H7 (cell line): Measurements from ENCODE around the gene LIPI. TPM values are rescaled to one million over a fixed set of nuclear protein-coding genes. Genes with fewer than 3 reads are reported as not detected.

ENCODE experiments used
- DNase-seq: peaks from one replicate; pipeline ENCODE4 v3.0.0; 2012
- H3K27me3 ChIP-seq: 2 replicates; pipeline ENCODE4 v1.6.0; 2011; ENCODE audit warnings: mild to moderate bottlenecking, low read length; ENCODE audit not compliant: control insufficient read depth, insufficient read depth
- H3K36me3 ChIP-seq: replicated peaks from 2 replicates; pipeline ENCODE4 v1.5.1; 2011; ENCODE audit warnings: low read length; ENCODE audit not compliant: control insufficient read depth, insufficient read depth
- H3K4me3 ChIP-seq: 2 replicates; pipeline ENCODE4 v1.5.1; 2011; ENCODE audit warnings: low read depth, mild to moderate bottlenecking, control low read depth, low read length, moderate library complexity; ENCODE audit not compliant: insufficient read depth
- total RNA-seq: library from RNA; depleted of rRNA; stranded (reverse); fragments of >200 nt; shearing (Covaris generic); gene quantifications from 2 replicates; pipeline ENCODE4 v1.2.3, GENCODE V29; 2014; rRNA removed

LIPI gene
- total RNA-seq = not detected in 2 replicates

DNA sequence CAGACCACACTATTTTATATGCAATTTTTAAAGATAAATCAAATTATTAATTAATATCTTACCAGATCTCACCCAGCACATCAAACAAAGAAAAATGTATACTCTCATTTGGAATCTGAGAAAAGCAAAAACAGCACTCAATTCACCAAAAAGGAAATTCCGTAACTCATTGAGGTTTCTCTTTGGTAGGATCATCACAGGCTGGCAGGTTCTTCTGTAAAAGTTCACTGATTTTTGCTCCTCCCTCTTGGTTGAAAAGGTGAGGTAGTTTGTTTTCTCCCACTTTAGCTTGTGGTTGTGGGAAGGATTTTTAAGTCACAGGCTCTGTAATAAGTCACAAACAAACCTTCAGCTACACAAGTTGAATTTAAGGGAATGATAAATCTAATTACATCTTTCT lies at the start of gene LIPI:
TSS of gene LIPI (minus strand) at position 218 of the 400 bp plus-strand sequence. CDS start at position 108, 110 bp downstream.
- H3K27me3 ChIP-seq = no peaks in the 10 kb centered on the region
- no peak within 1 kb of the TSS for H3K4me3 ChIP-seq
- DNase-seq = no peak
- no peaks in the 10 kb centered on the region for H3K36me3 ChIP-seq

DNA sequence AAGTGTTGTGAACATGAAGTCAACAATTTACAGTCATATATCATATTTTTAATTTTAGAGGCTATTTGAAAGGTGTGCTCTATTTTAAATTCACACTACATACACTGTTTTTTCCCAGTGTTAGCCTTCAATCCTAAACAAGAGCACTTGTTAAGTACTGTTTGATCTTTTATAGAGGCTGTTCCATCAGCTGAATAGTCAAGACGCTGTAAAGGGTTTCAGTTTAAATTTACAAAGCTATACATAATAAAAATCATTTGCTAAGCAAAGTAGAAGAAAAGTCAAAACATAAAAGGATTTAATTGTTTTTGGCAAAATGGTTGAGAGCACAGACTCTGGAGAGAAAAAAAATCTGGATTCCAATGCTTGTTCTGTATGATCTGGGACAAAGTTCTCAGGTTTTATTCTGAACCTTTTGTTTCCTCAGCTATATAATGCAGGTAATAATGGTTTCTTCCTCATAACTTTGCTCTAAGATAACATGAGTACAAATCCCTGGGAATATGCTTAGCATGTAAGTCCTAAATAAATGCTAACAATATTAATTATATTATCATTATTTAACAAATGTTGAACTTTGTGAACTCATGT lies 49.5 kb upstream of the LIPI start:
- Histone ChIP-seq H3K4me3 (no peak overlapping the region), H3K27me3 (no peaks in the 10 kb centered on the region), H3K36me3 (no peaks in the 10 kb centered on the region)
- no peak for DNase-seq

DNA sequence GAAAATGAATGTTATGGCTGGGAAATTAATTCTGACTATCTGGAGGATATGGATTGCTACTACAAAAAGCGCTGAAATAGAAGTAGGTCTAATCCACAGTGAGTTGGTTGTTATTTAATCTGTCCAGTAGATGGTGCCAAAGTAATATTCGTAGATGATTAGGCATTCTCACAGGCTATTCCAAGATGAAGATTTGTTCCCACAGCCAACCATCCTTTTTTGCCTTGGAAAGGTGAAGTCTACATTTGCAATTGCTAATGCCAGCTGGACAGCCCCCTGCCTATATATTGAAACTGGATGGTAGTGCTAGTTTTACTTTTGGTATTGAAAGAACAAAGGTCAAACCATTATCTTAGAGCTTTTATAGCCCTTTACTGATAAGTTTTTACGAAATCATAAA lies 49.0 kb upstream of the LIPI start:
- peak; percentile 32 for DNase-seq
- H3K36me3 ChIP-seq = no peaks in the 10 kb centered on the region
- H3K4me3 ChIP-seq = no peak overlapping the region

DNA sequence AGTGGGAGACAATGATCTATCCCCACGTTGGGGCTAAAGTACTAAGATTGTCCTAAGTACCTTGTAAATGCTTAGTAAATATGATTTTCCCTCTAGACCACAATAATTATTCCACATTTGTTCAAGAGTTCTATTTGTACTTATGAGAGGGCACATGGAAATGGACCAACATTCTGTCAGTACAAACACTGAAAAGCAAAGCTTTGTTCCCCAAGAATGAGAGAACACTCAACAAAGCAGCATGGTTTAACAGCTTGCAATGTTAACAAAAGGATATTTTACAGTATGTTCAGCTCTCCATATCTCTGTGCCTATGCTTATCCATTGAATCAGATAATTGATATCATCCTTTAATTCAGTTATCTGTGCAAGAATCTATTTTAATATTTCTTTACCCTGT lies 40.6 kb upstream of the LIPI start:
- H3K36me3 ChIP-seq = no peaks in the 10 kb centered on the region
- no peak for DNase-seq
- no peaks in the 10 kb centered on the region for H3K27me3 ChIP-seq
- no peak overlapping the region for H3K4me3 ChIP-seq

More for the DNA sequence above, 49.0 kb upstream of the LIPI start:
- H3K27me3 ChIP-seq = no peaks in the 10 kb centered on the region

DNA sequence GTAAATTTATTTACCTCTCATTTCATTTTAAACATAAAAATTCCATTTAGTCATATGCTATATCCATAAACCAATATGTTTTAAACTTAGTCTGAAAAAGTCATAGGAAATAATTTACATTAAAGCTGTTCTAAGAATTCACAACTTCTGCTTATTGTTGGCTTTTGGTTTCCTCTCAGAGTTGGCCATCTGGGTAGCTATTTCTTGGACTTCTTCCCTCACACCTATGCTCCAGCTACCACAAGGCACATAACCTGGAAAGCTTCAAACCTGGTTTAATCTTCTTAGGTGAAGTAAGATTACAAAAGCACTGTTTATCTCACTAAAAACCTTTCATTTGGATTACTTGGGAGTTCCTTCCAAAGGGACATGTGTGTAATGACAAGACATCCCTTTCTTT lies 35.0 kb upstream of the LIPI start:
- no peak for DNase-seq
- H3K27me3 ChIP-seq = no peaks in the 10 kb centered on the region
- H3K36me3 ChIP-seq = no peaks in the 10 kb centered on the region
- H3K4me3 ChIP-seq = no peak overlapping the region

DNA sequence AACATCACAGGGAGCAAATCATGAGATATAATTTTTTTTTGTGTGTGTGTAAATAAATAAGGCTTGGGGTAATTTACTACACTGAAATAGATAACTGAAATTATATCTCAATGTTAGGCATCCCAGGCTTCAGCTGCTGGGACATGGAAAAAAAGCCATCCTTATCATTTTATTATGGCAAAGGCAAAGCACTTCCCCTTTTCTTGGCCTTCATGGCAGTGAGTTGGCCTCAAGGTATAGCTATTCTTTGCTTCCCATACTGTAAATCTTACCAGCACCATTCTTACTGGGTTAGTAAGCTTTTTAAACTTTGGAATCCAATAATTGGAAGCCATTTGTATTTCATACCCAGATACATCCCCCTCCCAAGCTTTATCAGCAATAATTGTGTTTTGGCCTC lies 34.2 kb upstream of the LIPI start:
- H3K36me3 ChIP-seq = no peaks in the 10 kb centered on the region
- no peak overlapping the region for H3K4me3 ChIP-seq
- no peak for DNase-seq
- no peaks in the 10 kb centered on the region for H3K27me3 ChIP-seq

DNA sequence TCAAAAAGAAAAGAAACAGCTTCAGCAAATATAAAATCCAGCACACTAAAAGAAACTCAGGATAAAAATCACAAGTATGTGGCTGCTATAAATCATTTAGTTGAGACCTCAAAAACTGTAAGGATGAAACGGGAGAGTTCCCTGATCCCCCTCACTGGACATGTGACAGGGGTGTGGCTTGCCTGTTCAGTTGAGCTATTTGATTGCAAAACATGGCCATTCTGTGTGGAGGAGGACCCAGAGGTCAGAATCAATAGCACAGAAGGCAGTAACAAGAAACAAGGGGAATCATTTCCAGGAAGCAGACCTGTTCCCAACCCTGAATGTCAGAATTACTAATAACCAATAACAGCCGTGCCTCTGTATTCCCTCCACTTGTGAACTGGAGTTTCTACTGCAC lies 33.1 kb upstream of the LIPI start:
- no peak for DNase-seq
- H3K27me3 ChIP-seq = no peaks in the 10 kb centered on the region
- no peak overlapping the region for H3K4me3 ChIP-seq
- H3K36me3 ChIP-seq = no peaks in the 10 kb centered on the region

DNA sequence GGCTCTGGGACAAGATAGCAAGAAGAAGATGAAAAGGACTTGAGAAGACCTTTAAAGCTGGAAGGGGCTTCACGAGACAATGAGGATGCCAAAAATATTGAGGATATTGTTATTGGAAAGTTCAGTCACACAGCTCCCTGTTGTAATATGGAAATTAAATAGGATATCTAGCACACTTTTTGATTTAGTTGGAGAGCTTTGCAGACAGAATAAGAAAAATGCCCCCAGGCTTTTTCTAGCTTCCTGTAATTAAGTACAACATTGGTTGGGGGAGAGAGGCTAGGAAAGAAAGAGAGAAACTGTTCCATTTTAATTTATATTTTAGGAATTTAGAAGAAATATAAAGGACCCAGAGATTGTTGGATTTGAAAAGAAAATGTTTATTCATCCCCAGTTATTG lies 32.7 kb upstream of the LIPI start:
- DNase-seq = no peak
- no peaks in the 10 kb centered on the region for H3K36me3 ChIP-seq
- no peak overlapping the region for H3K4me3 ChIP-seq
- no peaks in the 10 kb centered on the region for H3K27me3 ChIP-seq

DNA sequence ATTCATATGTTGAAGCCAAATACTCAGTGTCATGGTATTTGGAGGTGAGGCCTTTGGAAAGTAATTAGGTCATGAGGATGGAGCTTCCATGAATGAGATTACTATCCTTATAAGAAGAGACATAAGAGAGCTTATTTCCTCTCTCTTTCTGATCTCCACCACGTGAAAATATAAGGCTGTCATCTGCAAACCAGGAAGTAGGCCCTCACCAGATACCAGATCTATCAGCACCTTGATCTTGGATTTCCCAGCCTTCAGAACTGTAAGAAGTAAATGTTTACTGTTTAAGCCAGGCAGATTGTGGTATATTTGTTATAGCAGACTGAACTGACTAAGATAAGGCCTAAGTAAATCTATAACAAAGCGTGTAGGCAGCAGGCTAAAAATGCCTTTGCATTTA lies 30.5 kb upstream of the LIPI start:
- no peaks in the 10 kb centered on the region for H3K27me3 ChIP-seq
- H3K36me3 ChIP-seq = no peaks in the 10 kb centered on the region
- H3K4me3 ChIP-seq = no peak overlapping the region
- DNase-seq = no peak

DNA sequence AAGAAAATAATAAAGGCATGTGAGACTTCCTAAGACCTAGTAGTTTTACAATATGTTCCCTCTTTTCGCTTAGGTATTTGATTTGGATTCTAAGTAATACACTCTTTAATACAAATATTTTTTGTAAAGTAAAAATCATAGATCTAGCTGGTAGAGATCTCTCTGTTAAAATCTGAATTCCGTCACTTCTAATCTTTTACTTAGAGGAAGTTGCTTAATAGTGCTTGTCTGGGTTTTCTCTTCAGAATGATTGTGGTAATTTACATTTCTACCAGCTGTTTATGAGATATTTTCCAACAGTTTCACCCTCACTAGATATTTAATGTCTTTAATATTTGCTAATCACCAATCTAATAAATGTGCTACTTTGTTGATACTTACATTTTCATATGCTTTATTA lies 28.5 kb upstream of the LIPI start:
- H3K4me3 ChIP-seq = no peak overlapping the region
- H3K36me3 ChIP-seq = no peaks in the 10 kb centered on the region
- no peak for DNase-seq
- no peaks in the 10 kb centered on the region for H3K27me3 ChIP-seq

DNA sequence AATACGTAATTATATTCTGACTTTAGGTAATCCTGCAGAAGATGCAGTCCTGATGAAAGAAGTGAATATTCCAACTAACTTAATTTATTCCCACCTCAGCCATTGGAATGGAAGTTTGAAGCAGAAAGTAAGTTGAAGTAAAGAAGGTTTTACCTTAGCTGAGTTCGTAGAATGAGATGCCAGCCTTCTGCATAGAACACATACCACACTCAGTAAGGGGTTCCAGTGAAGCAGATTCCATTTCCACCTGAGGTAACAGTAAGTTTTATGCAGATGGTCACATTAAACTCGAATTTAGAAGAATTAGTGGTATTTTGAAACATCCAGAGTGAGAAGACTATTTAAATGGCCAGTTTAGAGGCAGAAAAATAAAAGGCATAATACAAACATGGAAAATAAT lies 25.4 kb upstream of the LIPI start:
- no peak for DNase-seq
- Histone ChIP-seq H3K36me3 (no peaks in the 10 kb centered on the region), H3K4me3 (no peak overlapping the region), H3K27me3 (no peaks in the 10 kb centered on the region)

DNA sequence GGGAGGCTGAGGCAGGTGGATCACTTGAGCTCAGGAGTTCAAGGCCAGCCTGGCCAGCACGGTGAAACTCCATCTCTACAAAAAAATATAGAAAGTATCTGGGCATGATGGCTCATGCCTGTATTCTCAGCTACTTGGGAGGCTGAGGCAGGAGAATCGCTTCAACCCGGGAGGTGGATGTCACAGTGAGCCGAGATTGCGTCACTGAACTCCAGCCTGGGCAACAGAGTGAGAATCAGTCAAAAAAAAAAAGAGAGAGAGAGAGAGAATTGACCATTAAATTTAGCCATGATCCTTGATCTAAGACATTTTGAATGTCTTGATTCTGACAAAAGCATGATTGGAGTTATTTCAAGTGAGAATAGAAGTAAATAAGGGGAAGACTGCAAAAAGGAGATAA lies 24.3 kb upstream of the LIPI start:
- DNase-seq = no peak
- Histone ChIP-seq H3K27me3 (no peaks in the 10 kb centered on the region), H3K36me3 (no peaks in the 10 kb centered on the region), H3K4me3 (no peak overlapping the region)

DNA sequence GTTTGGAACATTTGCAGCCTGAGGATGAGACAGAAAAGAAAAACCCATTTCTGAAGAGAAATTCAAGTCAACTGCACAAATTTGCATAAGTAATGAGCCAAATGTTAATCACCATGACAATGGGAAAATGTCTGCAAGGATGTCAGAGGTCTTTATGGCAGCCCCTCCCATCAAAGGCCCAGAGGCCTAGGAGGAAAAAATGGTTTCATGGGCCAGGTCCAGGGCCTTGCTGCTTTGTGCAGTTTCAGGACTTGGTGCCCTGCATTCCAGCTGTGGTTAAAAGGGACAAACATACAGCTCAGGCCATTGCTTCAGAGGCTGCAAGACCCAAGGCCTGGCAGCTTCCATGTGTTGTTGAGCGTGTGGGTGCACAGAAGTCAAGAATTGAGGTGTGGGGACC lies 18.6 kb upstream of the LIPI start:
- Histone ChIP-seq H3K4me3 (no peak overlapping the region), H3K36me3 (no peaks in the 10 kb centered on the region), H3K27me3 (no peaks in the 10 kb centered on the region)
- DNase-seq = no peak

DNA sequence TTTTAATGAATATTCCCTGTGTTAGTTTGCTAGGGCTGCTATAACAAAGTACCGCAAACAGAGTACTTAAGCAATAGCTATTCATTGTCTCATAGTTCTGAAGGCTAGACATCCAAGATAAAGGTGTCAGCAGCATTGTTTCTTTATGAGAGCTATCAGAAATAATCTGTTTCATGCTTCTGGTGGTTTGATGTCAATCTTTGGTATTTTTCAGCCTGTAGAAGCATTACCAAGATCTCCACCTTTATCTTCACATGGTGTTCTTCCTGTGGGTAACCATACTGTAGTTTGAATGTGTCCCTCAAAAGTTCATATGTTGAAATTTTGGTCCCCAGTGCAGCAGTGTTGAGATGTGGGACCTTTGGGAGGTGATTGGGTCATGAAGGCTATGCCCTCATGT lies 12.6 kb upstream of the LIPI start:
- DNase-seq = no peak
- Histone ChIP-seq H3K4me3 (no peak overlapping the region), H3K27me3 (no peaks in the 10 kb centered on the region), H3K36me3 (no peaks in the 10 kb centered on the region)

DNA sequence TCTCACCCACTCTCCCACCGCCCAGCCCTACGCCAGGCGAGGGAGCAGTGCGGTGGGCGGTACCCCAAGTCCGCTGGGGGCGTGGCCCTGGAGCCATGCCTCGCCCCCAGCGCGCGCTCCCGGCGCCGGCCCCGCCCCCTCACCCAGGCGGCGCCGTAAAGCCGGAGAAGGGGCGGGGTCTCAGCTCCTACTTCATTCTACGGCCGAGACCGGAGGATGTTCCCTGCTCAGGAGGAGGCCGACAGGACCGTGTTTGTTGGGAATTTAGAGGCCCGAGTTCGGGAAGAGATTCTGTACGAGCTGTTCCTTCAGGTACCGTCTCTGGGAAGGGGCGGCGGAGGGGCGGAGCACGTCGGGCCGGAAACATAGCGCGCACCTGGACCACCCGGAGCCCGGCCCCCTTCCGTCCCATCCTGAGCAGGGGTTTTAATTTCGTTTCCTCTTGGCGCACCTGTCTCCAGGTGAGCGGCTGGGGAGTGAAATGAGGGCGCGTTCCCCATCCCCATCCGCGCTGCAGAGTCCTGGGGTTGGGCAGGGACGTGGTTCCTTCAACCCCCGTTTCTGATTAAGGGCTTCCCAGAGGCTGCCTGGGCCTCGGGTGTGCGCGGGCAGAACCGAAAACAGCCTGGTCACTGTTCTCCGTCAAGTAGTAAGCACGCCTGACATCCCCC lies 5.4 kb upstream of the LIPI start, which contains the start of gene RBM11:
TSS of gene RBM11 (plus strand) at position 187 of the 671 bp plus-strand sequence. CDS start at position 217, 30 bp downstream.
- Histone ChIP-seq H3K27me3 (peaks cover 3% of the 10 kb centered on the region; the same call in 1 of the 2 replicates), H3K36me3 (no peaks in the 10 kb centered on the region), H3K4me3 (peak within 1 kb of the TSS; percentile 65)
- DNase-seq = peak; percentile 81
